GM18505 (cell line): ENCODE data around the gene C5orf34.
A peak's percentile ranks its signal among the peaks of the same experiment; 100 is the strongest.
"Not testable (repeated sequence)": the region's sequence is repeated elsewhere in the genome, so short reads cannot be mapped to it uniquely, and the experiment has no call there.

Experiments
- ATAC-seq: cut with Tn5 transposase; IDR thresholded peaks from one replicate; pipeline ENCODE4 v1.9.1; 2021; ENCODE audit not compliant: unreplicated experiment
- POLR2A ChIP-seq: IDR thresholded peaks from 4 replicates; pipeline ENCODE4 v1.6.1; 2011; ENCODE audit warnings: borderline replicate concordance; ENCODE audit not compliant: insufficient read depth, insufficient read length; ENCODE audit errors: extremely low read depth

C5orf34 gene

DNA sequence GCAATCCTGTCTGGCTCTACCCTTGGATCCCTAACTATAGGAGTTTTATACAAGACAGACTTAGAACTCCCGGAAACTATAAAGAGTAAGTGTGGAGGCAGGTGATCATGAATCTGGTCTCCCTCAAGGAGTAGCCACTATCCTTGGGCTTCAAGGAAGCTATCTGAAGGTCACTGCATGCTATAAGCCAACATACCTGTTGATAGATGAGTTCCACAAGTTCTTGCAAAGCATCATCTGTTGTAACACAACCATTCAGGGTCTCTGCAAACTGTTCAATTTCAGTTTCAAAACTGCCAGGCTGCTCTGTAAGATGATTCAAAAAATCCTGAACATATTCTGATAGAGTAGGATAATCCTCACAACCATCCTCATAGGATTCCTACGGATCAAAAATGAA lies 32.6 kb upstream of the C5orf34 start:
- no peak for TF ChIP-seq POLR2A
- ATAC-seq = no peak

- TF ChIP-seq POLR2A = no peak
- no peak for ATAC-seq
These were observed 28.5 kb upstream of the C5orf34 start for GRCh38 chr5:43543434-43543833.

DNA sequence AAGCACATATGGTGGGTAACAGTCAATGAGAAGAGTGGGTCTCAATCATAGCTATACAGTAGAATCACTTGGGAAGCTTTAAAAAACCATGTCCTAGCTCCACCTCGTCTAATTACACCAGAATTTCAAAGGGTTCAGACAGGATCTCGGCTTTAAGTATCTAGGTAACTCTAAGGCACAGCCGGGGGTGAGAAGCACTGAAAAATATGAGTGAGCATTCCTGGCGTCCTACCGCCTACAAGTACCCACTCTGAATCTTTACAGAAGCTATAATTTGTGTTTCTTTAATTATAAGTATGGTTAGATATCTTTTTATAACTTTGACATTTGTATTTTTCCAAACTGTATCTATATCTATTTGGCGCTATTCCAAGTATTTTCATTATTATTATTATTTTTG lies 25.8 kb upstream of the C5orf34 start:
- ATAC-seq = no peak
- TF ChIP-seq POLR2A = no peak

DNA sequence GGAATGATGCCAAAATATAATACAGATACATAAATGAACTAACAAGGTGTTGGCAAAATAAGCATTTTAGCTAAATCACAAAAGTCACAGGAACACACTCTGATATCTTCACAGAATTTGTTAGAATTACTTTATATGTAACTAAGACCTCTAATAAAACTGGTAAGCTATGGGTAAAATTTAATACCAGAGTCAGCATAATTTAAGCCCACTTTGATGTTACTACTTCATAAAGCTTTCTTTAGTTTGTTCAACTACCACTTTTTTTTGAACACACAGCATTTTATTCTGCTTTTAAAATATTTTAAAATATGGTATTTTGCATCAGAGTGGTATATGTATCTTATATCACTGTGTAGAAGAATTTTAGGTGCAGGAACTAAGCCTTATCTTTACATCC lies 22.0 kb upstream of the C5orf34 start:
- no peak for ATAC-seq
- TF ChIP-seq POLR2A = no peak

- no peak for TF ChIP-seq POLR2A
- no peak for ATAC-seq
These were observed 18.7 kb upstream of the C5orf34 start for GRCh38 chr5:43533646-43534045.

- no peak for TF ChIP-seq POLR2A
- no peak for ATAC-seq
These were observed 15.7 kb upstream of the C5orf34 start for GRCh38 chr5:43530648-43531047.

- ATAC-seq = no peak
- no peak for TF ChIP-seq POLR2A
These were observed 8.7 kb upstream of the C5orf34 start for GRCh38 chr5:43523662-43524072.

DNA sequence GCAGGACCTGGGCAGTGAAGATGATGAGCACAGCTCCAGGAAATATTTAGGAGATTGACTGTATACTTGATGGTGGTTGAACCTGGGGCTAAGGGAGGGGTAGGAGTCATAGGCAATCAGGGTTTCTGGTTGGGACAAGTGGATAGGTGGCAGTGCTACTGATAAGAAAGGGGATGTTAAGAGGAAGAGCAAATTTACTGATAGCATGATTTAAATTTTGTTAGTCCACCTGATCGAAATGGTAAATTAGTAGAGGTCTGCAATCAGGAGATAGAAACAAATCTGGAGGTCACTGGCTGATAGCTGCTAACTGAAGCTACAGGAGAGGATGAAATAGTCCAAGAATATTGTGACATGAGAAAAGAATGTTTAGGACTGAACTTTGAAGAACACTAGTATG lies 5.7 kb upstream of the C5orf34 start:
- TF ChIP-seq POLR2A = no peak
- no peak for ATAC-seq

DNA sequence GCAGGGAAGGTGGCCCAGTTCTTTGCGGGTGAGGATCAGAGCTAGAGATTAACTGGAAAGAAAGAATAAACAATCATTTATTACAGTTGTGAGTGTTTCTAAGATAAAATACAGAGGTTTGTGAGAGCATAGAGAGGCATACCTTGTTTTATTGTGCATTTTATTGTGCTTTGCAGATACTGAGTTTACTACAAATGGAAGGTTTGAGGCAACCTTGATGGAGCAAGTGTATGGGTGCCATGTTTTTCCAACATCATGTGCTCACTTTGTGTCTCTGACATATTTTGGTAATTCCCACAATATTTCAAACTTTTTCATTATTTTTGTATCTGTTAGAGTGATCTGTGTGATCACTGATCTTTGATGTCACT lies 715 bp upstream of the C5orf34 start:
- TF ChIP-seq POLR2A = no peak
- ATAC-seq = no peak

DNA sequence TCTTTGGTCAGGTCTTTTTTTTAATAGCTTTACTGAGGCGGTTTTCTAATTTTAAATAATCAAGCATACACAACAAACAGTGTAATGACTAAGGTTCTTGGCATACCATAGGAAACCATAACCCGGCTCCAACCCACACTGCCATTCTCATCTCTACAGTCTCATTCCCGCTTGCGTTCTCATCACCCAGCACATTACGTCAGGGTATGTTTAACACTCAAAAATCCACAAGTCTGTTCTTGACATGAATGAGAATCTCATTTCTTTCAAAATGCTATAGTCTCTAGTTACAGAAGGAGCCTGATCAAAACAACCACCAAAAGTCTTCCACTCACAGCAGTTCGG lies 505 bp downstream of the C5orf34 start:
- ATAC-seq = peak; percentile 32
- TF ChIP-seq POLR2A = no peak

DNA sequence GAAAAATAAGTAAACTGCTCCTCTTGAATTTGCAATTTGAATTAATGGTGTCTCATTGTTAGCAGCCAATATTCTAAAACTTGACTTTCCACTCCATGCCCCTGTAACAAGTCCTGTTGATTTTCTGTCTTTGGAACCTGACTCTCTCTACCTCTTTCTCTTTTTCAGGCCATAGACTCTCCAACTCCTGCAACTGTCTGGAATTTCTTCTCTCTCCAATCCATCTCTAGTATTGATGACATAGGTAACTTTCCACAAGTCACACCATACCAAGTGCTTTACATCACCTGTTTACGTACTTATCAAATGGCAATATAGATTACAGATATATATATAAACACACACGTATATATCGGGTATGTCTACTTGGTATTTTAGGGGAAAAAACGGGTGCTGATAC lies 923 bp downstream of the C5orf34 start:
- ATAC-seq = no peak
- TF ChIP-seq POLR2A = no peak

GRCh38 chr5:43511062-43511461 lies 3.9 kb downstream of the C5orf34 start:
- ATAC-seq = not testable (repeated sequence)

- no peak for TF ChIP-seq POLR2A
- ATAC-seq = no peak
These were observed 16.4 kb downstream of the C5orf34 start for GRCh38 chr5:43498581-43498980.

- ATAC-seq = no peak
- TF ChIP-seq POLR2A = no peak
These were observed 17.4 kb downstream of the C5orf34 start for GRCh38 chr5:43497311-43498104.

DNA sequence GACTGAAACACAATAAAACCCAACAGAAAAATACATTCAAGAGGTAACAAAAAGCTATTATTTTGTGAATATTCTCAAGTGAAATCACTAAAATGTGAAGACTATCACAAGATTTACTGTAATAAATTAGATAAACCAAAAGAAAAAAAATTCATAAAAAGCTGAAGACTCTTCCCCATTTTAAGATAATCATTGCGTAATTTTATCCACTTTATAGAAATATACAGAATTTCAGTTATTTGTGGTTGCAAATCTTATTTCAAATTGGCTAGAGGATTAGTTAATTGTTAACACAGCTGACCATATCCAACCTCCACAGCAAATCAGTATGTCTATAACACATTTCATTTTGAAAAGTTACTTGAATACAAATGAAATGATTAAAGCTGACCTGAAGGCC lies 23.6 kb downstream of the C5orf34 start:
- no peak for ATAC-seq
- TF ChIP-seq POLR2A = no peak

- TF ChIP-seq POLR2A = no peak
- no peak for ATAC-seq
These were observed 28.6 kb downstream of the C5orf34 start for GRCh38 chr5:43486353-43486752.

DNA sequence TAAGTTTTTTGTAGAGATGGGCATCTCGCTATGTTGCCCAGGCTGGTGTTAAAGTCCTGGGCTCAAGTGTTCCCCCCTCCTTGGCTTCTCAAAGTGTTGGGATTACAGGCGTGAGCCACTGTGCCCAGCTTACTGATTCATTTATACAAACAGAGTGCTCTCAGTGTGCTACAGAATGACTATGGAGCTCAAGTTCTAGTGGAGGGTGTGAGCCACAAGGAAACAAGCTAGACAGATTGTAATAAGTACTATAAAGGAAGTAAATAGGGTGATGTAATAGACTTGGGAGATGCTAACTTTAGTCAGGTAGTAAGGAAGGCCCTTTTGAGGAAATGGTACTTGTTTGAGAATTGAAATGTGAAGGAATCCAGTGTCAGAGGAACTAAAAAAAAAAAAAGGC lies 29.5 kb downstream of the C5orf34 start:
- ATAC-seq = no peak
- TF ChIP-seq POLR2A = no peak
